ENCODE measurements around the gene MGST2. TPM values are rescaled to one million over a fixed set of nuclear protein-coding genes. Genes with fewer than 3 reads are reported as not detected.
A peak's percentile ranks its signal among the peaks of the same experiment; 100 is the strongest.

MGST2 gene
- 10 to 100 TPM; 51.7 to 54.1 TPM for total RNA-seq
- polyA plus RNA-seq = 100 to 1,000 TPM in 1 of 2 donors, 10 to 100 TPM in 1; 66.1 to 171 TPM
- long read RNA-seq, donor 1, transcript MGST2-201 (5 exons, 801 nt) = major isoform, 25 of 71 reads
- long read RNA-seq, donor 1, partial matches to known transcripts = 44 of 71 reads
- long read RNA-seq, donor 1, other reads (novel, unspliced or antisense) = 0 of 71 reads
- long read RNA-seq, donor 2, transcript MGST2-201 (5 exons, 801 nt) = major isoform, 12 of 17 reads
- long read RNA-seq, donor 2, partial matches to known transcripts = 0 of 17 reads
- long read RNA-seq, donor 2, other reads (novel, unspliced or antisense) = 0 of 17 reads
- long read RNA-seq, donor 3, transcript MGST2-201 (5 exons, 801 nt) = major isoform, 23 of 30 reads
- long read RNA-seq, donor 3, partial matches to known transcripts = 5 of 30 reads
- long read RNA-seq, donor 3, other reads (novel, unspliced or antisense) = 0 of 30 reads
- long read RNA-seq, donor 4, transcript MGST2-201 (5 exons, 801 nt) = major isoform, 9 of 22 reads
- long read RNA-seq, donor 4, partial matches to known transcripts = 13 of 22 reads
- long read RNA-seq, donor 4, other reads (novel, unspliced or antisense) = 0 of 22 reads
- long read RNA-seq, donor 5, transcript MGST2-201 (5 exons, 801 nt) = major isoform, 33 of 70 reads
- long read RNA-seq, donor 5, partial matches to known transcripts = 34 of 70 reads
- long read RNA-seq, donor 5, other reads (novel, unspliced or antisense) = 0 of 70 reads

- H3K4me3 ChIP-seq = peak within 1 kb of the TSS; percentile 46
- ATAC-seq (ENCODE audit: insufficient read depth, low FRiP score) (peak; percentile 74), DNase-seq (peak; percentile 76 to 89 (median 85))
- WGBS, 2 donors = 0 to 1% methylated on average over 32 of the region's 32 CpGs
- no peaks in the 10 kb centered on the region for H3K36me3 ChIP-seq (ENCODE audit: control insufficient read depth in 4 of 4, insufficient read depth in 4 of 4, low read length in 4 of 4)
- H3K27me3 ChIP-seq (ENCODE audit: control insufficient read depth in 3 of 3, insufficient read depth in 3 of 3, low read length in 2 of 3) = no peaks in the 10 kb centered on the region
- peak within 1 kb of the TSS; percentile 85 to 87 for H3K27ac ChIP-seq (ENCODE audit: low read depth in 1 of 2, low read length in 1 of 2)
- peaks cover 5 to 20% (median 16%) of the 10 kb centered on the region in 5 donors for H3K4me1 ChIP-seq (ENCODE audit: control insufficient read depth in 5 of 5, insufficient read depth in 5 of 5, low read length in 5 of 5)
- peak within 1 kb of the TSS; percentile 37 to 68 for H3K9ac ChIP-seq (ENCODE audit: insufficient read depth in 1 of 2, low read length in 2 of 2)
- no peaks in the 10 kb centered on the region for H3K9me3 ChIP-seq (ENCODE audit: control insufficient read depth in 4 of 4, insufficient read depth in 3 of 4, low read length in 3 of 4)
- TF ChIP-seq CTCF (IDR thresholded peaks at IDR 0.05; ENCODE audit: control extremely low read depth, extremely low read depth) = no peak
These were observed at the start of gene MGST2 for GRCh38 chr4:139665690-139666529. TSS of gene MGST2 (plus strand) at chr4:139665819. CDS start at chr4:139666020, 201 bp downstream.

- 67 to 76% methylated on average over 7 of the region's 7 CpGs for WGBS, 2 donors
- Histone ChIP-seq H3K27ac (ENCODE audit: low read depth in 1 of 2, low read length in 1 of 2) (no peak overlapping the region), H3K4me1 (ENCODE audit: control insufficient read depth in 5 of 5, insufficient read depth in 5 of 5, low read length in 5 of 5) (no peaks in the 10 kb centered on the region), H3K27me3 (ENCODE audit: control insufficient read depth in 3 of 3, insufficient read depth in 3 of 3, low read length in 2 of 3) (no peaks in the 10 kb centered on the region), H3K4me3 (no peak overlapping the region), H3K9me3 (ENCODE audit: control insufficient read depth in 4 of 4, insufficient read depth in 3 of 4, low read length in 3 of 4) (no peaks in the 10 kb centered on the region), H3K36me3 (ENCODE audit: control insufficient read depth in 4 of 4, insufficient read depth in 4 of 4, low read length in 4 of 4) (no peaks in the 10 kb centered on the region), H3K9ac (ENCODE audit: insufficient read depth in 1 of 2, low read length in 2 of 2) (no peak overlapping the region)
- DNase-seq (no peak), ATAC-seq (ENCODE audit: insufficient read depth, low FRiP score) (no peak)
- TF ChIP-seq CTCF (IDR thresholded peaks at IDR 0.05; ENCODE audit: control extremely low read depth, extremely low read depth) = no peak
These were observed 47.7 kb upstream of the MGST2 start for GRCh38 chr4:139617702-139618490.

GRCh38 chr4:139619644-139620043 lies 46.0 kb upstream of the MGST2 start:
- H3K9me3 ChIP-seq (ENCODE audit: control insufficient read depth in 4 of 4, insufficient read depth in 3 of 4, low read length in 3 of 4) = no peaks in the 10 kb centered on the region
- no peak for TF ChIP-seq CTCF (IDR thresholded peaks at IDR 0.05; ENCODE audit: control extremely low read depth, extremely low read depth)
- WGBS, 2 donors = 94 to 95% methylated on average over 5 of the region's 5 CpGs
- no peak overlapping the region for H3K27ac ChIP-seq (ENCODE audit: low read depth in 1 of 2, low read length in 1 of 2)
- no peak overlapping the region for H3K9ac ChIP-seq (ENCODE audit: insufficient read depth in 1 of 2, low read length in 2 of 2)
- DNase-seq = no peak
- no peak overlapping the region for H3K4me3 ChIP-seq
- ATAC-seq (ENCODE audit: insufficient read depth, low FRiP score) = no peak
- no peaks in the 10 kb centered on the region for H3K36me3 ChIP-seq (ENCODE audit: control insufficient read depth in 4 of 4, insufficient read depth in 4 of 4, low read length in 4 of 4)
- no peaks in the 10 kb centered on the region for H3K27me3 ChIP-seq (ENCODE audit: control insufficient read depth in 3 of 3, insufficient read depth in 3 of 3, low read length in 2 of 3)
- H3K4me1 ChIP-seq (ENCODE audit: control insufficient read depth in 5 of 5, insufficient read depth in 5 of 5, low read length in 5 of 5) = no peaks in the 10 kb centered on the region

All from lung (tissue), 16 donors.